CD14-positive monocyte (primary cell): ENCODE measurements around the gene EPS8L1. TPM values are rescaled to one million over a fixed set of nuclear protein-coding genes. Genes with fewer than 3 reads are reported as not detected.

ENCODE experiments used
- DNase-seq, 3 donors: peaks; one replicate each; pipeline ENCODE4 v3.0.0-alpha.2; 2011 to 2022
- H2AFZ ChIP-seq: 2 replicates; pipeline ENCODE4 v1.6.0; 2012; ENCODE audit warnings: mild to moderate bottlenecking, low read depth, low read length, inconsistent platforms; ENCODE audit not compliant: insufficient read depth, poor library complexity, severe bottlenecking
- H3K27ac ChIP-seq, 2 donors: 1 replicate in 1 of 2; 2 replicates in 1 of 2; pipeline ENCODE4 v1.5.1; 2012 to 2013; ENCODE audit warnings: low read length in 2 of 2, control low read depth in 1 of 2, inconsistent platforms in 1 of 2, low read depth in 1 of 2, mild to moderate bottlenecking in 1 of 2
- H3K27me3 ChIP-seq, 2 donors: one replicate each; pipeline versions ENCODE4 v1.6.0 to v1.6.1; 2011 to 2013; ENCODE audit warnings: low read length in 2 of 2; ENCODE audit not compliant: control insufficient read depth in 2 of 2, insufficient read depth in 2 of 2
- H3K36me3 ChIP-seq, 2 donors: replicated peaks in 1 of 2; 1 replicate in 1 of 2; 2 replicates in 1 of 2; pipeline versions ENCODE4 v1.5.1 to v1.6.1; 2012 to 2013; ENCODE audit warnings: low read length in 2 of 2, control low read depth in 1 of 2, inconsistent platforms in 1 of 2, mild to moderate bottlenecking in 1 of 2; ENCODE audit not compliant: insufficient read depth in 2 of 2, control insufficient read depth in 1 of 2
- H3K4me1 ChIP-seq, 2 donors: 1 replicate in 1 of 2; 2 replicates in 1 of 2; pipeline versions ENCODE4 v1.5.1 to v1.6.1; 2012 to 2013; ENCODE audit warnings: low read length in 2 of 2, control low read depth in 1 of 2, inconsistent platforms in 1 of 2, mild to moderate bottlenecking in 1 of 2, moderate library complexity in 1 of 2; ENCODE audit not compliant: insufficient read depth in 2 of 2, control insufficient read depth in 1 of 2
- H3K4me2 ChIP-seq: replicated peaks from 2 replicates; pipeline ENCODE3; 2012; ENCODE audit warnings: low read length, moderate library complexity, mild to moderate bottlenecking; ENCODE audit not compliant: poor library complexity, severe bottlenecking; ENCODE audit errors: extremely low read depth
- H3K4me3 ChIP-seq, 3 experiments: fragments of 200-600 bp in 1 of 3; sonication (generic) in 1 of 3; replicated peaks in 1 of 3; 1 replicate in 2 of 3; 2 replicates in 1 of 3; pipeline ENCODE4 v1.5.1; 2011 to 2013; ENCODE audit warnings: low read length in 3 of 3, mild to moderate bottlenecking in 3 of 3, control low read depth in 2 of 3, low read depth in 2 of 3, inconsistent platforms in 1 of 3, moderate library complexity in 1 of 3
- H3K79me2 ChIP-seq: 2 replicates; pipeline ENCODE4 v1.6.0; 2012; ENCODE audit warnings: mild to moderate bottlenecking, control low read depth, inconsistent platforms, low read length, moderate library complexity; ENCODE audit not compliant: insufficient read depth
- H3K9ac ChIP-seq: 2 replicates; pipeline ENCODE4 v1.6.0; 2017; ENCODE audit warnings: low read length, mild to moderate bottlenecking; ENCODE audit not compliant: insufficient read depth, poor library complexity, severe bottlenecking
- H3K9me3 ChIP-seq, 2 donors: replicated peaks in 1 of 2; 1 replicate in 1 of 2; 2 replicates in 1 of 2; pipeline versions ENCODE4 v1.5.1 to v1.6.1; 2012 to 2013; ENCODE audit warnings: low read length in 2 of 2, control low read depth in 1 of 2; ENCODE audit not compliant: control insufficient read depth in 1 of 2, insufficient read depth in 1 of 2
- H4K20me1 ChIP-seq: 2 replicates; pipeline ENCODE4 v1.6.0; 2012; ENCODE audit warnings: mild to moderate bottlenecking, low read length, control low read depth, moderate library complexity; ENCODE audit not compliant: insufficient read depth
- H3K27ac Mint-ChIP-seq, 7 donors: one replicate each; pipeline ENCODE4 v1.8.0; 2020; ENCODE audit warnings: mild to moderate bottlenecking in 7 of 7, mixed read lengths in 7 of 7, moderate library complexity in 6 of 7, inconsistent platforms in 2 of 7
- H3K27me3 Mint-ChIP-seq, 3 donors: one replicate each; pipeline ENCODE4 v1.8.0; 2021 to 2022; ENCODE audit warnings: low read depth in 3 of 3, mild to moderate bottlenecking in 3 of 3, mixed read lengths in 3 of 3, moderate library complexity in 3 of 3, inconsistent platforms in 1 of 3
- H3K36me3 Mint-ChIP-seq, 2 donors: one replicate each; pipeline ENCODE4 v1.8.0; 2020; ENCODE audit warnings: mixed read lengths in 2 of 2, inconsistent platforms in 1 of 2, mild to moderate bottlenecking in 1 of 2
- H3K4me1 Mint-ChIP-seq: one replicate; pipeline ENCODE4 v1.8.0; 2020; ENCODE audit warnings: mild to moderate bottlenecking, mixed read lengths
- H3K4me3 Mint-ChIP-seq, 2 donors: one replicate each; pipeline ENCODE4 v1.8.0; 2020; ENCODE audit warnings: mild to moderate bottlenecking in 2 of 2, mixed read lengths in 2 of 2, moderate library complexity in 1 of 2
- H3K9me3 Mint-ChIP-seq, 7 donors: one replicate each; pipeline ENCODE4 v1.8.0; 2020 to 2022; ENCODE audit warnings: mixed read lengths in 7 of 7, mild to moderate bottlenecking in 6 of 7, moderate library complexity in 6 of 7, inconsistent platforms in 2 of 7
- WGBS: methylation state at CpG from one replicate; pipeline ENCODE4 v1.1.5; 2013; ENCODE audit warnings: missing lambda C conversion rate; ENCODE audit not compliant: insufficient coverage; 5-methylcytosine and 5-hydroxymethylcytosine counted together
- intact Hi-C, 2 donors: fragments of 100-400 bp; cut with micrococcal nuclease; formaldehyde crosslinking; loops; one replicate each; pipeline versions ENCODE4 v1.15.0 to v1.15.1; 2023
- polyA plus RNA-seq, 3 donors: library from polyadenylated mRNA; depleted of rRNA in 1 of 3; unstranded in 2 of 3; stranded (reverse) in 1 of 3; fragments of 300-500 nt in 2 of 3; fragments of >200 nt in 1 of 3; fragmentation: Illumina TruSeq in 2 of 3; gene quantifications; 1 replicate in 2 of 3; 2 replicates in 1 of 3; pipeline ENCODE4 v1.2.3, GENCODE V29; 2012 to 2021
- TF ChIP-seq, protein P1 (sequence below): fragments of 200-600 bp; IDR thresholded peaks from one replicate; pipeline ENCODE4 v1.8.0; 2022; ENCODE audit warnings: antibody characterized with exemption, mild to moderate bottlenecking

EPS8L1 gene
- polyA plus RNA-seq, 3 donors, result 1.5 to 5.0 (median 1.8) TPM

DNA sequence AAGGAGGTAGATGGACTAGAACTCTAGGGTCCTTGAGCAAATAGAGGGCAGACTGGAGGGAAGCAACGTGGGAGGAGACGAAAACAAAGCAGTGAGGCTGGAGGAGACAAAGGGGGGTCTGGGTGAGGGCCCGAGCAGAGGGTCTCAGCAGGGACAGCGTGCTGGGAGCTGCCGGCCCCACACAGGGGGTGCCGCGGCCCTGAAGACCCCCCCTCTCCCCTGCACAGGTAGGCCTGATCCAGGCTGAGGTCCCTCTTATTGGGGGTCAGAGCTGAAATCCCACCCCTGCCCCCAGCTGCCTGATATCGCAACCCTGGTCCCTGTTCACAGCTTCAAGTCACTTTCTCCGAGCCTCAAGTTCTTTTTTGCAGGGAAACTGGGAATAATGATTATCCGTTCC is 8.7 kb downstream of the EPS8L1 start:
- 87% methylated on average over 7 of the region's 10 CpGs for WGBS
- TF ChIP-seq, protein P1, sequence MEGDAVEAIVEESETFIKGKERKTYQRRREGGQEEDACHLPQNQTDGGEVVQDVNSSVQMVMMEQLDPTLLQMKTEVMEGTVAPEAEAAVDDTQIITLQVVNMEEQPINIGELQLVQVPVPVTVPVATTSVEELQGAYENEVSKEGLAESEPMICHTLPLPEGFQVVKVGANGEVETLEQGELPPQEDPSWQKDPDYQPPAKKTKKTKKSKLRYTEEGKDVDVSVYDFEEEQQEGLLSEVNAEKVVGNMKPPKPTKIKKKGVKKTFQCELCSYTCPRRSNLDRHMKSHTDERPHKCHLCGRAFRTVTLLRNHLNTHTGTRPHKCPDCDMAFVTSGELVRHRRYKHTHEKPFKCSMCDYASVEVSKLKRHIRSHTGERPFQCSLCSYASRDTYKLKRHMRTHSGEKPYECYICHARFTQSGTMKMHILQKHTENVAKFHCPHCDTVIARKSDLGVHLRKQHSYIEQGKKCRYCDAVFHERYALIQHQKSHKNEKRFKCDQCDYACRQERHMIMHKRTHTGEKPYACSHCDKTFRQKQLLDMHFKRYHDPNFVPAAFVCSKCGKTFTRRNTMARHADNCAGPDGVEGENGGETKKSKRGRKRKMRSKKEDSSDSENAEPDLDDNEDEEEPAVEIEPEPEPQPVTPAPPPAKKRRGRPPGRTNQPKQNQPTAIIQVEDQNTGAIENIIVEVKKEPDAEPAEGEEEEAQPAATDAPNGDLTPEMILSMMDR, result no peak
- Histone ChIP-seq H3K9ac (no peak overlapping the region), H3K27me3 (peaks cover 31 to 84% of the 10 kb centered on the region in 2 donors), H4K20me1 (peaks cover 46% of the 10 kb centered on the region), H3K36me3 (peaks cover 0 to 2% of the 10 kb centered on the region in 2 donors), H3K27ac (no peak overlapping the region), H3K4me3 (no peak overlapping the region), H3K4me2 (no peak overlapping the region), H3K79me2 (no peaks in the 10 kb centered on the region), H3K4me1 (peaks cover 52 to 53% of the 10 kb centered on the region in 2 donors), H3K9me3 (peaks cover 9 to 20% of the 10 kb centered on the region in 2 donors), H2AFZ (no peak overlapping the region)
- peaks cover 50% of the 10 kb centered on the region for H3K4me1 Mint-ChIP-seq
- H3K4me3 Mint-ChIP-seq, result peak overlapping the region in 1 of 2 donors; percentile 77
- peaks cover 75 to 97% (median 88%) of the 10 kb centered on the region in 3 donors for H3K27me3 Mint-ChIP-seq
- peaks cover 22 to 27% of the 10 kb centered on the region in 2 donors for H3K36me3 Mint-ChIP-seq
- peaks cover 10 to 39% (median 31%) of the 10 kb centered on the region in 7 donors for H3K9me3 Mint-ChIP-seq
- H3K27ac Mint-ChIP-seq, result no peak overlapping the region
- intact Hi-C loops, result loop anchor here in 1 of 2 donors (10.0 kb wide), 1 partner anchor 80 kb away; the partner anchor contains the start of gene DNAAF3
- no peak for DNase-seq

DNA sequence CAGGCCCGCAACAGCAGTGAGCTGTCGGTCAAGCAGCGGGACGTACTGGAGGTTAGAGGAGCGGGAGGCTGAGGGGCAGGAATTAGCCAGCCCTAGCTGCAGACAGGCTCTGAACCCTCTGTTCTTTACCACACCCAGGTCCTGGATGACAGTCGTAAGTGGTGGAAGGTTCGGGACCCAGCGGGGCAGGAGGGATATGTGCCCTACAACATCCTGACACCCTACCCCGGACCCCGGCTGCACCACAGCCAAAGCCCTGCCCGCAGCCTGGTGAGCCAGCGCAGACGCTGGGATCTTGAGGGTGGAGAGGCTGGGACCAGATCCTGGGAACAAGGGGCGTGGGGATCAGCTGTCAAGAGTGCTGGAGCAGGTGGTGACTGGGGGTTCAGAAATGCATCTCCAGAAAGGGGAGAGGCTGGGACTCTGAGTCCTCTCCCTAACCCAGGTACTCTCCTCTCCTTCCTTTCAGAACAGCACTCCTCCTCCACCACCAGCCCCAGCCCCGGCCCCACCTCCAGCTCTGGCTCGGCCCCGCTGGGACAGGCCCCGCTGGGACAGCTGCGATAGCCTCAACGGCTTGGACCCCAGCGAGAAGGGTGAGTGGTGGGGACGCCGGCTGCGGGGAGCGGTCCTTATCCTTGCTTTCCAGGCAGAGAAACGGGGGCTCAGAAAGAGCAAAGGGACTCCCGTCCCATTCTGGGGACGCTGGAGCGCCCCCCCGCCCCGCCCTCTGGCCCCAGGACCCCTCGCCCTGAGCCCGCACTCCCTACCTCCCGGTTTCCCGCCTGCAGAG is 10.4 kb downstream of the EPS8L1 start:
- no peak overlapping the region for H3K4me2 ChIP-seq
- peaks cover 39% of the 10 kb centered on the region for H3K4me1 Mint-ChIP-seq

More for the DNA sequence above, 10.4 kb downstream of the EPS8L1 start:
- TF ChIP-seq, protein P1, result no peak
- Mint-ChIP-seq H3K27me3 (peaks cover 65 to 81% (median 75%) of the 10 kb centered on the region in 3 donors), H3K4me3 (peak overlapping the region in 1 of 2 donors; percentile 59), H3K36me3 (peaks cover 40 to 41% of the 10 kb centered on the region in 2 donors), H3K9me3 (peaks cover 4 to 29% (median 26%) of the 10 kb centered on the region in 7 donors), H3K27ac (no peak overlapping the region)
- Histone ChIP-seq H3K27me3 (peaks cover 31 to 70% of the 10 kb centered on the region in 2 donors), H3K4me1 (peaks cover 35 to 36% of the 10 kb centered on the region in 2 donors), H4K20me1 (peaks cover 53% of the 10 kb centered on the region), H3K27ac (no peak overlapping the region), H3K79me2 (no peaks in the 10 kb centered on the region), H3K9ac (no peak overlapping the region), H3K4me3 (no peak overlapping the region), H3K9me3 (peaks cover 7 to 20% of the 10 kb centered on the region in 2 donors), H3K36me3 (peaks cover 6 to 19% of the 10 kb centered on the region in 2 donors), H2AFZ (no peak overlapping the region)
- DNase-seq, result no peak
- intact Hi-C loops, result loop anchor here in 1 of 2 donors (10.0 kb wide), 1 partner anchor 79 kb away; the partner anchor contains the start of gene DNAAF3
- 27% methylated on average over 16 of the region's 35 CpGs for WGBS
